Lower leg skin (tissue), 3 donors: ENCODE data around the gene FAM83G.

Experiments
- CTCF ChIP-seq, 3 donors: fragments of 450-650 bp; IDR thresholded peaks; one replicate each; pipeline ENCODE4 v1.5.1; 2016; ENCODE audit warnings: antibody characterized with exemption in 3 of 3, mild to moderate bottlenecking in 3 of 3, moderate library complexity in 2 of 3
- POLR2A ChIP-seq, 2 donors: fragments of 450-650 bp; IDR thresholded peaks; one replicate each; pipeline ENCODE4 v1.6.1; 2016 to 2017; ENCODE audit warnings: antibody characterized with exemption in 2 of 2, mild to moderate bottlenecking in 1 of 2, moderate library complexity in 1 of 2

DNA sequence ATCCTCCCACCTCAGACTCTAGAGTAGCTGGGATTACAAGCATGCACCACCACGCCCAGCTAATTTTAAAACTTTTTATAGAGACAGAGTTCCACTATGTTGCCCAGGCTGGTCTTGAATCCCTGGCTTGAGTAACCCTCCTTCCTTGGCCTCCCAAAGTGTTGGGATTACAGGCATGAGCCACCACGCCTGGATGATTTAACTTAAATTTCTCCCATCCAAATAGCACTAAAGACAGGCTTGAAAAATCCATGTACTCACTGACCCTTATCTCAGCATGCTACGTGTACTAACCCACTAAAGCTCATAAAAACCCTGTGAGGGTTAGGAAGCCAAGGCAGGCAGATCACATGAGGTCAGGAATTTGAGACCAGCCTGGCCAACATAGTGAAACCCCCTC is 48.0 kb downstream of the FAM83G start:
- TF ChIP-seq CTCF (IDR thresholded peaks at IDR 0.05) (no peak), POLR2A (IDR thresholded peaks at IDR 0.05) (no peak)
